HG02588 (cell line): Measurements from ENCODE around the gene CPNE9.

ENCODE experiments used
- ATAC-seq: cut with Tn5 transposase; IDR thresholded peaks from one replicate; pipeline ENCODE4 v1.9.1; 2021; ENCODE audit warnings: mild to moderate bottlenecking, moderate library complexity; ENCODE audit not compliant: unreplicated experiment

CPNE9 gene

GRCh38 chr3:9713142-9713541 lies 9.5 kb downstream of the CPNE9 start:
- no peak for ATAC-seq

GRCh38 chr3:9715136-9715535 lies 11.5 kb downstream of the CPNE9 start:
- ATAC-seq = no peak

- no peak for ATAC-seq
Observed at GRCh38 chr3:9715764-9716437, 12.3 kb downstream of the CPNE9 start.

- ATAC-seq = no peak
Observed at GRCh38 chr3:9716801-9717555, 13.3 kb downstream of the CPNE9 start.

- no peak for ATAC-seq
Observed at GRCh38 chr3:9717563-9717962, 13.9 kb downstream of the CPNE9 start.

GRCh38 chr3:9718118-9718517 lies 14.5 kb downstream of the CPNE9 start:
- ATAC-seq = no peak

GRCh38 chr3:9721015-9721699 lies 17.5 kb downstream of the CPNE9 start:
- no peak for ATAC-seq

GRCh38 chr3:9721700-9722060 lies 18.0 kb downstream of the CPNE9 start:
- ATAC-seq = no peak

- ATAC-seq = no peak
Observed at GRCh38 chr3:9725775-9726515, 22.3 kb downstream of the CPNE9 start.

- no peak for ATAC-seq
Observed at GRCh38 chr3:9727041-9727595, 23.5 kb downstream of the CPNE9 start.

- no peak for ATAC-seq
Observed at GRCh38 chr3:9727743-9728142, 24.1 kb downstream of the CPNE9 start.

GRCh38 chr3:9729419-9729818 lies 25.8 kb downstream of the CPNE9 start:
- ATAC-seq = no peak

GRCh38 chr3:9730657-9731205 lies 27.1 kb downstream of the CPNE9 start:
- ATAC-seq = peak; percentile 35

- ATAC-seq = peak; percentile 92
Observed at GRCh38 chr3:9731206-9732079, 27.8 kb downstream of the CPNE9 start, which contains the start of gene BRPF1. Gene BRPF1, plus strand, starts transcription at chr3:9731735. Its CDS starts 2,406 bp downstream, at chr3:9734141.

GRCh38 chr3:9732080-9732739 lies 28.6 kb downstream of the CPNE9 start:
- ATAC-seq = peak; percentile 9

GRCh38 chr3:9732740-9733115 lies 29.1 kb downstream of the CPNE9 start:
- ATAC-seq = no peak

GRCh38 chr3:9736831-9737230 lies 33.2 kb downstream of the CPNE9 start:
- no peak for ATAC-seq

- ATAC-seq = no peak
Observed at GRCh38 chr3:9739181-9739580, 35.5 kb downstream of the CPNE9 start.

- ATAC-seq = no peak
Observed at GRCh38 chr3:9742560-9742959, 38.9 kb downstream of the CPNE9 start.
